NB4 (cell line): ENCODE measurements around the gene RPP25L.
"Not testable (repeated sequence)": the region's sequence is repeated elsewhere in the genome, so short reads cannot be mapped to it uniquely, and the experiment has no call there.

Experiments used
- DNase-seq: peaks from one replicate; pipeline ENCODE4 v3.0.0; 2010; ENCODE audit warnings: low read depth
- H3K4me3 ChIP-seq: one replicate; pipeline ENCODE4 v1.5.1; 2011; ENCODE audit warnings: mild to moderate bottlenecking, low read depth, low read length, moderate library complexity
- CTCF ChIP-seq: IDR thresholded peaks from one replicate; pipeline ENCODE4 v1.5.1; 2012; ENCODE audit warnings: low read depth, low read length
- MYC ChIP-seq: IDR thresholded peaks from 2 replicates; pipeline ENCODE4 v1.6.1; 2011; ENCODE audit warnings: low read depth, low read length
- POLR2A ChIP-seq: IDR thresholded peaks from 2 replicates; pipeline ENCODE4 v1.6.1; 2011; ENCODE audit warnings: mild to moderate bottlenecking; ENCODE audit not compliant: insufficient read length; ENCODE audit errors: extremely low read depth
- TF ChIP-seq, protein P1 (sequence below): IDR thresholded peaks from 2 replicates; pipeline ENCODE4 v1.6.1; 2011; ENCODE audit warnings: low read depth, low read length

Gene RPP25L

GRCh38 chr9:34648673-34649072, 36.8 kb upstream of the RPP25L start:
- DNase-seq = no peak
- TF ChIP-seq POLR2A = no peak
- TF ChIP-seq, protein P1, sequence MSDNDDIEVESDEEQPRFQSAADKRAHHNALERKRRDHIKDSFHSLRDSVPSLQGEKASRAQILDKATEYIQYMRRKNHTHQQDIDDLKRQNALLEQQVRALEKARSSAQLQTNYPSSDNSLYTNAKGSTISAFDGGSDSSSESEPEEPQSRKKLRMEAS = no peak
- no peak overlapping the region for H3K4me3 ChIP-seq

- DNase-seq = no peak
- H3K4me3 ChIP-seq = peak overlapping the region; percentile 92
- TF ChIP-seq, protein P1 = no peak
- TF ChIP-seq CTCF (no peak), POLR2A (no peak), MYC (no peak)
These were observed 35.8 kb upstream of the RPP25L start for GRCh38 chr9:34647651-34648050.

DNA sequence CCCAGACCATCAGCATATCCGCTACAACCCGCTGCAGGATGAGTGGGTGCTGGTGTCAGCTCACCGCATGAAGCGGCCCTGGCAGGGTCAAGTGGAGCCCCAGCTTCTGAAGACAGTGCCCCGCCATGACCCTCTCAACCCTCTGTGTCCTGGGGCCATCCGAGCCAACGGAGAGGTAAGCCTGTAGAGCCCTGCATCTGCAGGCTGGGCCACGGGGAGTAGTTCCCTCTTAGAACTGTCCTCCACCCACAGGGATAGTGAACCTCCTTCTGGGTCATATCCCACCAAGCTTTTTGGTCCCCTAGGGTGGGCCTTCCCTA, 35.1 kb upstream of the RPP25L start:
- H3K4me3 ChIP-seq = peak overlapping the region; percentile 92
- TF ChIP-seq MYC (0 out of 2 replicates have a peak, but pooled peaks have one; percentile 44), CTCF (no peak), POLR2A (no peak)
- TF ChIP-seq, protein P1 = peak; percentile 66

GRCh38 chr9:34646211-34647083, 34.5 kb upstream of the RPP25L start, which contains the start of gene GALT:
Gene GALT, plus strand, starts transcription at chr9:34646675. Its CDS starts 30 bp downstream, at chr9:34646705.
- TF ChIP-seq POLR2A (peak; percentile 89), CTCF (peak; percentile 86), MYC (peak; percentile 68)
- TF ChIP-seq, protein P1 = peak; percentile 99
- DNase-seq = peak; percentile 98
- peak within 1 kb of the TSS; percentile 92 for H3K4me3 ChIP-seq

More for the DNA sequence above, 35.1 kb upstream of the RPP25L start:
- no peak for DNase-seq

GRCh38 chr9:34644766-34645314, 32.9 kb upstream of the RPP25L start:
- no peak for DNase-seq
- no peak overlapping the region for H3K4me3 ChIP-seq
- TF ChIP-seq CTCF (no peak), MYC (no peak), POLR2A (no peak)
- TF ChIP-seq, protein P1 = no peak

DNA sequence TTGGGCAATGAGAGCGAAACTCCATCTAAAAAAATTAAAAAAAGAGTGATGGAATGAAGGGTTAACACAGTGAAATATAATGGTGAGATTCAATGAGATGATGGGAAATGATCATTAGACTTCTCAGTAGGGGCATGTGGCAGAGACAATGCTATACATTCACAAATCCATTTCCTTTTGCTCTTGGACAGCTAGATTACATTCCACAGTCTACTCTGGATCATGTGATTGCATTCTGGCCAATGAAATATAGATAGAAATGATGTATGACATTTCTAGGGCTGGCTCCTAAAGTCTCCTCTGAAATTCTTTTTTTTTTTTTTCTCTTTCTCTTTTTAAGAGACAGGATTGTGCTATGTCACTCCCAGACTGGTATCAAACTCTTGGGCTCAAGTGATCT, 30.8 kb upstream of the RPP25L start:
- no peak overlapping the region for H3K4me3 ChIP-seq
- TF ChIP-seq MYC (no peak), POLR2A (no peak), CTCF (no peak)
- TF ChIP-seq, protein P1 = no peak
- DNase-seq = no peak

DNA sequence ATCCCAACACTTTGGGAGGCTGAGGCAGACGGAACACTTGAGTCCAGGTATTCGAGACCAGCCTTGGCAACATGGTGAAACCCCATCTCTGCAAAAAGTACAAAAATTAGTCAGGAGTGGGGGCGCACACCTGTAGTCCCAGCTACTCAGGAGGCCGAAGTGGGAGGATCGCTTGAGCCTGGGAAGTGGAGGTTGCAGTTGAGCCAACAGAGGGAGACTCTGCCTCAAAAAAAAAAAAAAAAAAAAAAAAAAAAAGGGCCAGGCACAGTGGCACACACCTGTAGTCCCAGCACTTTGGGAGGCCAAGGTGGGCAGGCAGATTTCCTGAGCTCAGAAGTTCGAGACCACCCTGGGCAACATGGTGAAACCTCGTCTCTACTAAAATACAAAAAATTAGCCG, 27.4 kb upstream of the RPP25L start:
- not testable (repeated sequence) for DNase-seq, H3K4me3 ChIP-seq
